Ovary (tissue), 3 donors: ENCODE data around the gene DERL2.

Experiments
- CTCF ChIP-seq, 3 donors: fragments of 450-650 bp in 2 of 3; fragments of 200-600 bp in 1 of 3; IDR thresholded peaks; one replicate each; pipeline versions ENCODE4 v1.5.1 to v1.8.0; 2016 to 2022; ENCODE audit warnings: antibody characterized with exemption in 3 of 3, mild to moderate bottlenecking in 1 of 3
- POLR2A ChIP-seq: fragments of 450-650 bp; IDR thresholded peaks from one replicate; pipeline ENCODE4 v1.6.1; 2017; ENCODE audit warnings: antibody characterized with exemption, mild to moderate bottlenecking, moderate library complexity
- donor health status: DM: no; HTN: no; CAD: no.

GRCh38 chr17:5481451-5481850 lies 4.5 kb downstream of the DERL2 start:
- TF ChIP-seq CTCF (IDR thresholded peaks at IDR 0.05) (no peak), POLR2A (no peak)
